H1 (cell line): Measurements from ENCODE around the gene FLT3. TPM values are rescaled to one million over a fixed set of nuclear protein-coding genes. Genes with fewer than 3 reads are reported as not detected.

Experiments
- CTCF ChIA-PET: fragments of 300-600 bp; sonication (Branson Sonifier 250); formaldehyde crosslinking; loops from one replicate; lab custom pipeline; 2021; ENCODE audit not compliant: partially characterized antibody; lab: Charles Lee
- POLR2A ChIA-PET: fragments of 300-600 bp; sonication (Branson Sonifier 250); formaldehyde crosslinking; loops from one replicate; lab custom pipeline; 2021; ENCODE audit warnings: inconsistent platforms; ENCODE audit not compliant: partially characterized antibody; lab: Charles Lee
- DNase-seq, 2 experiments: peaks; one replicate each; pipeline versions ENCODE4 v3.0.0 to v3.0.0-alpha.2; 2010 to 2022; ENCODE audit warnings: low spot score in 2 of 2, low read depth in 1 of 2, mixed read lengths in 1 of 2
- FAIRE-seq: peaks from 2 replicates; lab custom pipeline; 2011; peaks lifted over from hg19 to GRCh38; lab: Jason Lieb, UNC
- H2AFZ ChIP-seq: 2 replicates; pipeline ENCODE4 v1.8.1; 2012; ENCODE audit warnings: low read length, inconsistent platforms
- H2AK5ac ChIP-seq: 2 replicates; pipeline ENCODE4 v1.6.1; 2013; ENCODE audit warnings: low read depth, low read length
- H2BK120ac ChIP-seq: replicated peaks from 2 replicates; pipeline ENCODE3; 2013; ENCODE audit warnings: low read depth, low read length, inconsistent platforms
- H2BK12ac ChIP-seq: 2 replicates; pipeline ENCODE4 v1.6.1; 2013; ENCODE audit warnings: low read depth, low read length
- H2BK15ac ChIP-seq: 2 replicates; pipeline ENCODE4 v1.6.1; 2013; ENCODE audit warnings: low read length
- H2BK20ac ChIP-seq: 2 replicates; pipeline ENCODE4 v1.6.1; 2013; ENCODE audit warnings: low read length
- H2BK5ac ChIP-seq: 2 replicates; pipeline ENCODE4 v1.6.1; 2013; ENCODE audit warnings: low read depth, low read length
- H3K14ac ChIP-seq: 2 replicates; pipeline ENCODE4 v1.6.1; 2013; ENCODE audit warnings: inconsistent platforms; ENCODE audit not compliant: insufficient read length
- H3K18ac ChIP-seq: 2 replicates; pipeline ENCODE4 v1.6.1; 2013; ENCODE audit warnings: low read length; ENCODE audit errors: extremely low read depth
- H3K23ac ChIP-seq: 2 replicates; pipeline ENCODE4 v1.6.1; 2013; ENCODE audit warnings: inconsistent platforms; ENCODE audit not compliant: insufficient read length
- H3K23me2 ChIP-seq: 2 replicates; pipeline ENCODE4 v1.6.1; 2013; ENCODE audit warnings: low read depth, low read length
- H3K27ac ChIP-seq: 2 replicates; pipeline ENCODE4 v1.6.1; 2011; ENCODE audit warnings: low read depth, low read length, inconsistent platforms
- H3K27me3 ChIP-seq, 4 experiments: replicated peaks in 1 of 4; 1 replicate in 1 of 4; 2 replicates in 3 of 4; pipeline versions ENCODE4 v1.6.1 to v1.8.1; 2011 to 2013; ENCODE audit warnings: low read length in 3 of 4, mild to moderate bottlenecking in 3 of 4, inconsistent platforms in 2 of 4, mixed read lengths in 2 of 4, moderate library complexity in 1 of 4; ENCODE audit not compliant: control insufficient read depth in 3 of 4, insufficient read depth in 3 of 4; ENCODE audit errors: extremely low read depth in 1 of 4
- H3K36me3 ChIP-seq, 4 experiments: 2 replicates each; pipeline versions ENCODE4 v1.6.1 to v1.8.1; 2011 to 2013; ENCODE audit warnings: mild to moderate bottlenecking in 4 of 4, low read length in 3 of 4, moderate library complexity in 2 of 4, control low read depth in 1 of 4, inconsistent platforms in 1 of 4; ENCODE audit not compliant: insufficient read depth in 4 of 4, control insufficient read depth in 2 of 4
- H3K4ac ChIP-seq: replicated peaks from 2 replicates; pipeline ENCODE3; 2013; ENCODE audit warnings: low read length, low read depth, mixed read lengths, inconsistent platforms; ENCODE audit not compliant: insufficient read length
- H3K4me1 ChIP-seq, 4 experiments: replicated peaks in 1 of 4; 1 replicate in 1 of 4; 2 replicates in 3 of 4; pipeline versions ENCODE4 v1.6.1 to v1.8.1; 2011 to 2013; ENCODE audit warnings: low read length in 3 of 4, inconsistent platforms in 2 of 4, mixed read lengths in 1 of 4; ENCODE audit not compliant: insufficient read depth in 4 of 4, control insufficient read depth in 3 of 4
- H3K4me2 ChIP-seq, 2 experiments: 2 replicates each; pipeline versions ENCODE4 v1.6.1 to v1.8.1; 2011 to 2013; ENCODE audit warnings: low read depth in 2 of 2, low read length in 2 of 2, control low read depth in 1 of 2, inconsistent platforms in 1 of 2, mild to moderate bottlenecking in 1 of 2; ENCODE audit not compliant: insufficient read depth in 1 of 2
- H3K4me3 ChIP-seq, 4 experiments: fragments of 200-600, 300-600 bp in 1 of 4; sonication (generic), shearing (Covaris generic), sonication (Bioruptor Twin) in 1 of 4; 2 replicates each; pipeline versions ENCODE4 v1.5.1 to v1.8.1; 2011 to 2016; ENCODE audit warnings: low read length in 4 of 4, low read depth in 3 of 4, control low read depth in 2 of 4, inconsistent platforms in 2 of 4, mild to moderate bottlenecking in 2 of 4, mixed read lengths in 1 of 4, moderate library complexity in 1 of 4; ENCODE audit not compliant: insufficient read depth in 2 of 4; ENCODE audit errors: extremely low read depth in 1 of 4
- H3K56ac ChIP-seq: replicated peaks from 2 replicates; pipeline ENCODE3; 2013; ENCODE audit warnings: low read depth, mild to moderate bottlenecking, mixed read lengths, low read length, inconsistent platforms; ENCODE audit not compliant: insufficient read length
- H3K79me1 ChIP-seq: 2 replicates; pipeline ENCODE4 v1.6.1; 2013; ENCODE audit warnings: low read depth, low read length, control low read depth
- H3K79me2 ChIP-seq, 2 experiments: 2 replicates each; pipeline versions ENCODE4 v1.6.1 to v1.8.1; 2012 to 2013; ENCODE audit warnings: low read length in 2 of 2, mild to moderate bottlenecking in 2 of 2, inconsistent platforms in 1 of 2; ENCODE audit not compliant: insufficient read depth in 2 of 2, control insufficient read depth in 1 of 2
- H3K9ac ChIP-seq, 4 experiments: replicated peaks in 1 of 4; 1 replicate in 1 of 4; 2 replicates in 3 of 4; pipeline versions ENCODE4 v1.6.1 to v1.8.1; 2011 to 2013; ENCODE audit warnings: low read depth in 3 of 4, low read length in 3 of 4, control low read depth in 2 of 4, mild to moderate bottlenecking in 2 of 4, moderate library complexity in 2 of 4, inconsistent platforms in 1 of 4; ENCODE audit errors: extremely low read depth in 1 of 4
- H3K9me3 ChIP-seq, 2 experiments: 2 replicates each; pipeline versions ENCODE4 v1.6.1 to v1.8.1; 2012 to 2013; ENCODE audit warnings: mild to moderate bottlenecking in 2 of 2, moderate library complexity in 2 of 2, control low read depth in 1 of 2, inconsistent platforms in 1 of 2, low read depth in 1 of 2, low read length in 1 of 2, mixed read lengths in 1 of 2; ENCODE audit not compliant: insufficient read depth in 2 of 2
- H4K20me1 ChIP-seq, 2 experiments: replicated peaks in 1 of 2; 2 replicates each; pipeline versions ENCODE3 to v1.8.1; 2011 to 2013; ENCODE audit warnings: inconsistent platforms in 2 of 2, low read length in 2 of 2, mild to moderate bottlenecking in 1 of 2; ENCODE audit not compliant: insufficient read depth in 2 of 2, control insufficient read depth in 1 of 2
- H4K5ac ChIP-seq: 2 replicates; pipeline ENCODE4 v1.6.1; 2013; ENCODE audit warnings: low read length, low read depth, mixed read lengths, inconsistent platforms; ENCODE audit not compliant: insufficient read length
- H4K8ac ChIP-seq: 2 replicates; pipeline ENCODE4 v1.8.0; 2013; ENCODE audit warnings: mild to moderate bottlenecking, moderate library complexity, low read length, inconsistent platforms; ENCODE audit not compliant: insufficient read depth; ENCODE audit errors: extremely low read depth
- H4K91ac ChIP-seq: replicated peaks from 2 replicates; pipeline ENCODE3; 2013; ENCODE audit warnings: low read length, mixed read lengths, inconsistent platforms; ENCODE audit not compliant: insufficient read length
- CBX5 ChIP-seq: fragments of 300-800, 300-1000 bp; sonication (generic); IDR thresholded peaks from 2 replicates; pipeline ENCODE4 v1.7.1; 2016; ENCODE audit warnings: antibody characterized with exemption, low read length, low read depth
- JUN ChIP-seq: IDR thresholded peaks from 2 replicates; pipeline ENCODE4 v1.6.1; 2011; ENCODE audit warnings: low read depth, mild to moderate bottlenecking, improper control_type of control experiment, low read length
- TAF7 ChIP-seq: optimal IDR thresholded peaks from 2 replicates; pipeline ENCODE3; 2011; ENCODE audit warnings: low read depth, mild to moderate bottlenecking, inconsistent platforms, low read length, moderate library complexity, borderline replicate concordance
- TEAD4 ChIP-seq: IDR thresholded peaks from 2 replicates; pipeline ENCODE4 v1.6.1; 2012; ENCODE audit warnings: low read depth, low read length, inconsistent platforms, mixed read lengths
- WGBS, 2 experiments: shearing (Covaris generic) in 1 of 2; methylation state at CpG; one replicate each; pipeline versions ENCODE4 v1.1.6 to v1.1.7; 2013 to 2015; ENCODE audit warnings: low lambda C conversion rate in 2 of 2, mixed read lengths in 2 of 2, inconsistent platforms in 1 of 2, low coverage in 1 of 2, missing lambda C conversion rate in 1 of 2; ENCODE audit not compliant: insufficient replicate concordance in 2 of 2, insufficient coverage in 1 of 2, insufficient read length in 1 of 2; ENCODE audit errors: extremely low coverage in 1 of 2, missing lambda C conversion rate in 1 of 2; 5-methylcytosine and 5-hydroxymethylcytosine counted together
- polyA plus RNA-seq, 7 experiments: library from polyadenylated mRNA; depleted of rRNA in 3 of 7; stranded (reverse) in 5 of 7; unstranded in 2 of 7; fragments of >200 nt in 5 of 7; fragments of 200-250 nt in 2 of 7; gene quantifications; 1 replicate in 5 of 7; 2 replicates in 1 of 7; 4 replicates in 1 of 7; pipeline versions ENCODE4 v1.2.1 to v1.2.3, GENCODE V29; 2011 to 2013; ENCODE audit warnings: missing spikeins in 2 of 7, mixed read lengths in 2 of 7
- total RNA-seq: library from RNA; stranded (reverse); fragmentation: NEBNext Ultra II Directional; extraction: Animal tissue kit (Norgen Biotek cat#: 25700); gene quantifications from 2 replicates; pipeline ENCODE4 v1.2.1, GENCODE V29; 2021
- TF ChIP-seq, protein P1 (sequence below): IDR thresholded peaks from 2 replicates; pipeline ENCODE4 v1.6.1; 2012; ENCODE audit warnings: inconsistent platforms

FLT3 gene
- total and polyA plus RNA-seq, 2 of the 8 experiments (the other 6 are each of a cell fraction or from before 2014, with no cell fraction given): 0.44 to 0.71 TPM

DNA sequence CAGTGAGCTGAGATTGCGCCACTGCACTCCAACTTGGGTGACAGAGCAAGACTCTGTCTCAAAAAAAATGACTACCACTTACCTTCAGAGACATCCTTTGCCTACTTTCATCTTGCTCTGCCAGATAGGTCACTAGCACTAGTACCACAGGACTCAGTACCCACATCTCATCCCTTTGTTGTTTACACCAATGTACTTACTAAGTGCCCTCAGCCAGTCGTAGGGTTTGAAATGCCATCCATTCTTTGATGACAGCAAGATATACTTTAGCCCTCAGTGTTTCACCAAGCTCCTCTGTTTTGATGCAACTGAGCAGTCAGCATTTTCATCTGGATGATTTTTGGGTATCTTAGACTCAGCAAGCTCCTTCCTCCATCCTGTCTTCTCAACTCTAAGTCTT is 118.0 kb downstream of the FLT3 start:
- no peak overlapping the region for H2BK20ac ChIP-seq
- H2AFZ ChIP-seq: no peak overlapping the region
- ChIA-PET CTCF (interaction anchor here (0.7 to 20.5 kb wide), 14 partner anchors 14 to 621 kb away, joined by 3 to 283 read pairs (median 6); partner anchors contain the start of gene CDX2), POLR2A (interaction anchor here (0.6 to 0.8 kb wide), 2 partner anchors 12 to 155 kb away, joined by 3 to 4 read pairs; no protein-coding TSS in a partner anchor)
- peaks cover 0 to 11% (median 0%) of the 10 kb centered on the region in 4 experiments; a peak in 1 of 8 replicates for H3K36me3 ChIP-seq
- H4K91ac ChIP-seq: no peak overlapping the region
- no peak overlapping the region for H3K27ac ChIP-seq
- no peak overlapping the region for H3K56ac ChIP-seq
- H3K23me2 ChIP-seq: peaks cover 2% of the 10 kb centered on the region; the same call in 1 of the 2 replicates
- no peak overlapping the region for H3K4me3 ChIP-seq
- peaks cover 62 to 82% (median 77%) of the 10 kb centered on the region in 4 experiments for H3K27me3 ChIP-seq
- no peak overlapping the region for H2BK12ac ChIP-seq
- H2BK5ac ChIP-seq: no peak overlapping the region
- no peak overlapping the region for H3K4ac ChIP-seq
- no peak overlapping the region for H2BK120ac ChIP-seq
- H4K8ac ChIP-seq: no peak overlapping the region
- no peaks in the 10 kb centered on the region for H3K9me3 ChIP-seq
- H3K79me2 ChIP-seq: no peaks in the 10 kb centered on the region
- no peaks in the 10 kb centered on the region for H3K79me1 ChIP-seq
- no peak overlapping the region for H3K4me2 ChIP-seq
- H3K18ac ChIP-seq: no peak overlapping the region
- DNase-seq (no peak), FAIRE-seq (no peak)
- no peak overlapping the region for H3K9ac ChIP-seq
- peaks cover 8 to 27% of the 10 kb centered on the region in 2 experiments for H4K20me1 ChIP-seq
- no peak overlapping the region for H2BK15ac ChIP-seq
- no peak overlapping the region for H2AK5ac ChIP-seq
- H3K4me1 ChIP-seq: peaks cover 0 to 13% (median 4%) of the 10 kb centered on the region in 4 experiments; a peak in 4 of 7 replicates
- H3K14ac ChIP-seq: no peak overlapping the region
- TF ChIP-seq CBX5: no peak
- TF ChIP-seq TEAD4: no peak
- TF ChIP-seq TAF7: no peak
- TF ChIP-seq, protein P1, sequence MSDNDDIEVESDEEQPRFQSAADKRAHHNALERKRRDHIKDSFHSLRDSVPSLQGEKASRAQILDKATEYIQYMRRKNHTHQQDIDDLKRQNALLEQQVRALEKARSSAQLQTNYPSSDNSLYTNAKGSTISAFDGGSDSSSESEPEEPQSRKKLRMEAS: no peak
- no peak for TF ChIP-seq JUN
- no peak overlapping the region for H3K23ac ChIP-seq
- no peak overlapping the region for H4K5ac ChIP-seq
- 67% methylated on average over 2 of the region's 2 CpGs; no CpG with 5 or more reads in 1 of the 2 experiments for WGBS, 2 experiments
